CD14-positive monocyte (primary cell): ENCODE measurements around the gene SRC. TPM values are rescaled to one million over a fixed set of nuclear protein-coding genes. Genes with fewer than 3 reads are reported as not detected.

Source experiments
- DNase-seq, 3 donors: peaks; one replicate each; pipeline ENCODE4 v3.0.0-alpha.2; 2011 to 2022
- H2AFZ ChIP-seq: 2 replicates; pipeline ENCODE4 v1.6.0; 2012; ENCODE audit warnings: mild to moderate bottlenecking, low read depth, low read length, inconsistent platforms; ENCODE audit not compliant: insufficient read depth, poor library complexity, severe bottlenecking
- H3K27ac ChIP-seq, 2 donors: 1 replicate in 1 of 2; 2 replicates in 1 of 2; pipeline ENCODE4 v1.5.1; 2012 to 2013; ENCODE audit warnings: low read length in 2 of 2, control low read depth in 1 of 2, inconsistent platforms in 1 of 2, low read depth in 1 of 2, mild to moderate bottlenecking in 1 of 2
- H3K27me3 ChIP-seq, 2 donors: one replicate each; pipeline versions ENCODE4 v1.6.0 to v1.6.1; 2011 to 2013; ENCODE audit warnings: low read length in 2 of 2; ENCODE audit not compliant: control insufficient read depth in 2 of 2, insufficient read depth in 2 of 2
- H3K36me3 ChIP-seq, 2 donors: replicated peaks in 1 of 2; 1 replicate in 1 of 2; 2 replicates in 1 of 2; pipeline versions ENCODE4 v1.5.1 to v1.6.1; 2012 to 2013; ENCODE audit warnings: low read length in 2 of 2, control low read depth in 1 of 2, inconsistent platforms in 1 of 2, mild to moderate bottlenecking in 1 of 2; ENCODE audit not compliant: insufficient read depth in 2 of 2, control insufficient read depth in 1 of 2
- H3K4me1 ChIP-seq, 2 donors: 1 replicate in 1 of 2; 2 replicates in 1 of 2; pipeline versions ENCODE4 v1.5.1 to v1.6.1; 2012 to 2013; ENCODE audit warnings: low read length in 2 of 2, control low read depth in 1 of 2, inconsistent platforms in 1 of 2, mild to moderate bottlenecking in 1 of 2, moderate library complexity in 1 of 2; ENCODE audit not compliant: insufficient read depth in 2 of 2, control insufficient read depth in 1 of 2
- H3K4me2 ChIP-seq: replicated peaks from 2 replicates; pipeline ENCODE3; 2012; ENCODE audit warnings: low read length, moderate library complexity, mild to moderate bottlenecking; ENCODE audit not compliant: poor library complexity, severe bottlenecking; ENCODE audit errors: extremely low read depth
- H3K4me3 ChIP-seq, 3 experiments: fragments of 200-600 bp in 1 of 3; sonication (generic) in 1 of 3; replicated peaks in 1 of 3; 1 replicate in 2 of 3; 2 replicates in 1 of 3; pipeline ENCODE4 v1.5.1; 2011 to 2013; ENCODE audit warnings: low read length in 3 of 3, mild to moderate bottlenecking in 3 of 3, control low read depth in 2 of 3, low read depth in 2 of 3, inconsistent platforms in 1 of 3, moderate library complexity in 1 of 3
- H3K79me2 ChIP-seq: 2 replicates; pipeline ENCODE4 v1.6.0; 2012; ENCODE audit warnings: mild to moderate bottlenecking, control low read depth, inconsistent platforms, low read length, moderate library complexity; ENCODE audit not compliant: insufficient read depth
- H3K9ac ChIP-seq: 2 replicates; pipeline ENCODE4 v1.6.0; 2017; ENCODE audit warnings: low read length, mild to moderate bottlenecking; ENCODE audit not compliant: insufficient read depth, poor library complexity, severe bottlenecking
- H3K9me3 ChIP-seq, 2 donors: replicated peaks in 1 of 2; 1 replicate in 1 of 2; 2 replicates in 1 of 2; pipeline versions ENCODE4 v1.5.1 to v1.6.1; 2012 to 2013; ENCODE audit warnings: low read length in 2 of 2, control low read depth in 1 of 2; ENCODE audit not compliant: control insufficient read depth in 1 of 2, insufficient read depth in 1 of 2
- H4K20me1 ChIP-seq: 2 replicates; pipeline ENCODE4 v1.6.0; 2012; ENCODE audit warnings: mild to moderate bottlenecking, low read length, control low read depth, moderate library complexity; ENCODE audit not compliant: insufficient read depth
- H3K27ac Mint-ChIP-seq, 7 donors: one replicate each; pipeline ENCODE4 v1.8.0; 2020; ENCODE audit warnings: mild to moderate bottlenecking in 7 of 7, mixed read lengths in 7 of 7, moderate library complexity in 6 of 7, inconsistent platforms in 2 of 7
- H3K27me3 Mint-ChIP-seq, 3 donors: one replicate each; pipeline ENCODE4 v1.8.0; 2021 to 2022; ENCODE audit warnings: low read depth in 3 of 3, mild to moderate bottlenecking in 3 of 3, mixed read lengths in 3 of 3, moderate library complexity in 3 of 3, inconsistent platforms in 1 of 3
- H3K36me3 Mint-ChIP-seq, 2 donors: one replicate each; pipeline ENCODE4 v1.8.0; 2020; ENCODE audit warnings: mixed read lengths in 2 of 2, inconsistent platforms in 1 of 2, mild to moderate bottlenecking in 1 of 2
- H3K4me1 Mint-ChIP-seq: one replicate; pipeline ENCODE4 v1.8.0; 2020; ENCODE audit warnings: mild to moderate bottlenecking, mixed read lengths
- H3K4me3 Mint-ChIP-seq, 2 donors: one replicate each; pipeline ENCODE4 v1.8.0; 2020; ENCODE audit warnings: mild to moderate bottlenecking in 2 of 2, mixed read lengths in 2 of 2, moderate library complexity in 1 of 2
- H3K9me3 Mint-ChIP-seq, 7 donors: one replicate each; pipeline ENCODE4 v1.8.0; 2020 to 2022; ENCODE audit warnings: mixed read lengths in 7 of 7, mild to moderate bottlenecking in 6 of 7, moderate library complexity in 6 of 7, inconsistent platforms in 2 of 7
- CTCF ChIP-seq: fragments of 200-600 bp; IDR thresholded peaks from one replicate; pipeline ENCODE4 v1.8.0; 2022; ENCODE audit warnings: antibody characterized with exemption, mild to moderate bottlenecking
- WGBS: methylation state at CpG from one replicate; pipeline ENCODE4 v1.1.5; 2013; ENCODE audit warnings: missing lambda C conversion rate; ENCODE audit not compliant: insufficient coverage; 5-methylcytosine and 5-hydroxymethylcytosine counted together
- intact Hi-C, 2 donors: fragments of 100-400 bp; cut with micrococcal nuclease; formaldehyde crosslinking; loops; one replicate each; pipeline versions ENCODE4 v1.15.0 to v1.15.1; 2023
- polyA plus RNA-seq, 3 donors: library from polyadenylated mRNA; depleted of rRNA in 1 of 3; unstranded in 2 of 3; stranded (reverse) in 1 of 3; fragments of 300-500 nt in 2 of 3; fragments of >200 nt in 1 of 3; fragmentation: Illumina TruSeq in 2 of 3; gene quantifications; 1 replicate in 2 of 3; 2 replicates in 1 of 3; pipeline ENCODE4 v1.2.3, GENCODE V29; 2012 to 2021

Gene SRC
- polyA plus RNA-seq, 3 donors, result 4.9 to 55.1 (median 6.8) TPM

GRCh38 chr20:37442547-37442946 is 96.6 kb downstream of the SRC start:
- Histone ChIP-seq H3K27me3 (no peaks in the 10 kb centered on the region), H3K4me1 (no peaks in the 10 kb centered on the region), H3K9me3 (no peaks in the 10 kb centered on the region), H3K4me2 (no peak overlapping the region), H3K27ac (no peak overlapping the region), H4K20me1 (no peaks in the 10 kb centered on the region), H2AFZ (no peak overlapping the region), H3K36me3 (no peaks in the 10 kb centered on the region), H3K4me3 (no peak overlapping the region), H3K9ac (no peak overlapping the region), H3K79me2 (no peaks in the 10 kb centered on the region)
- H3K4me1 Mint-ChIP-seq, result no peaks in the 10 kb centered on the region
- TF ChIP-seq CTCF, result no peak
- no peak overlapping the region for H3K4me3 Mint-ChIP-seq
- WGBS, result 90% methylated on average over 1 of the region's 1 CpG
- no peak overlapping the region for H3K27ac Mint-ChIP-seq
- no peak for DNase-seq
- intact Hi-C loops, result no loop called here
- no peaks in the 10 kb centered on the region for H3K9me3 Mint-ChIP-seq
- H3K36me3 Mint-ChIP-seq, result no peaks in the 10 kb centered on the region
- peaks cover 0 to 10% (median 5%) of the 10 kb centered on the region in 3 donors for H3K27me3 Mint-ChIP-seq

- no peak for TF ChIP-seq CTCF
- Histone ChIP-seq H3K4me2 (no peak overlapping the region), H3K79me2 (no peaks in the 10 kb centered on the region), H3K4me3 (no peak overlapping the region), H3K36me3 (no peaks in the 10 kb centered on the region), H3K4me1 (no peaks in the 10 kb centered on the region), H4K20me1 (no peaks in the 10 kb centered on the region), H3K27me3 (no peaks in the 10 kb centered on the region), H3K9ac (no peak overlapping the region), H2AFZ (no peak overlapping the region), H3K9me3 (no peaks in the 10 kb centered on the region), H3K27ac (no peak overlapping the region)
- peaks cover 0 to 13% (median 5%) of the 10 kb centered on the region in 3 donors for H3K27me3 Mint-ChIP-seq
- 91% methylated on average over 3 of the region's 3 CpGs for WGBS
- no peak overlapping the region for H3K27ac Mint-ChIP-seq
- no peaks in the 10 kb centered on the region for H3K9me3 Mint-ChIP-seq
- DNase-seq, result no peak
- intact Hi-C loops, result no loop called here
- no peaks in the 10 kb centered on the region for H3K4me1 Mint-ChIP-seq
- H3K4me3 Mint-ChIP-seq, result no peak overlapping the region
- H3K36me3 Mint-ChIP-seq, result no peaks in the 10 kb centered on the region
Measured at GRCh38 chr20:37442986-37443385, 97.0 kb downstream of the SRC start.
